Spleen (tissue), 11 donors: ENCODE measurements around the gene HMGN4. TPM values are rescaled to one million over a fixed set of nuclear protein-coding genes. Genes with fewer than 3 reads are reported as not detected.

Source experiments
- DNase-seq: peaks from one replicate; pipeline ENCODE4 v3.0.0-alpha.2; 2020
- H3K27ac ChIP-seq, 8 donors: fragments of 200-600 bp; sonication (generic) in 7 of 8; 1 replicate in 4 of 8; 2 replicates in 4 of 8; pipeline versions ENCODE4 v1.5.0 to v1.8.0; 2016 to 2021; ENCODE audit warnings: inconsistent platforms in 4 of 8, mild to moderate bottlenecking in 4 of 8, moderate library complexity in 1 of 8
- H3K27me3 ChIP-seq, 7 donors: fragments of 200-600 bp; sonication (generic) in 6 of 7; replicated peaks in 1 of 7; 1 replicate in 4 of 7; 2 replicates in 3 of 7; pipeline versions ENCODE4 v1.5.0 to v1.8.0; 2016 to 2021; ENCODE audit warnings: inconsistent platforms in 3 of 7, mild to moderate bottlenecking in 1 of 7
- H3K36me3 ChIP-seq, 6 donors: fragments of 200-600 bp; sonication (generic) in 5 of 6; 1 replicate in 4 of 6; 2 replicates in 2 of 6; pipeline versions ENCODE4 v1.5.0 to v1.8.0; 2016 to 2021; ENCODE audit warnings: inconsistent platforms in 2 of 6
- H3K4me1 ChIP-seq, 6 donors: fragments of 200-600 bp; sonication (generic) in 5 of 6; 1 replicate in 3 of 6; 2 replicates in 3 of 6; pipeline versions ENCODE4 v1.5.0 to v1.8.0; 2016 to 2021; ENCODE audit warnings: inconsistent platforms in 3 of 6
- H3K4me3 ChIP-seq, 8 donors: fragments of 200-600 bp; sonication (generic) in 7 of 8; 1 replicate in 4 of 8; 2 replicates in 4 of 8; pipeline versions ENCODE4 v1.5.0 to v1.8.0; 2016 to 2021; ENCODE audit warnings: inconsistent platforms in 4 of 8, mild to moderate bottlenecking in 4 of 8, moderate library complexity in 2 of 8
- H3K9me3 ChIP-seq, 8 donors: fragments of 200-600 bp; sonication (generic) in 7 of 8; 1 replicate in 4 of 8; 2 replicates in 4 of 8; pipeline versions ENCODE4 v1.5.0 to v1.8.0; 2016 to 2021; ENCODE audit warnings: inconsistent platforms in 4 of 8
- POLR2A ChIP-seq, 3 donors: fragments of 450-650 bp; IDR thresholded peaks; one replicate each; pipeline ENCODE4 v1.5.1; 2017; ENCODE audit warnings: antibody characterized with exemption in 3 of 3, mild to moderate bottlenecking in 1 of 3
- POLR2AphosphoS5 ChIP-seq, 3 donors: sonication (generic); formaldehyde crosslinking; IDR thresholded peaks; one replicate each; pipeline ENCODE4 v1.5.1; 2017; ENCODE audit warnings: antibody characterized with exemption in 3 of 3
- WGBS, 5 donors: extraction: QIAGEN DNeasy Blood & Tissue Kit in 3 of 5; methylation state at CpG; one replicate each; pipeline versions ENCODE4 v1.1.5 to v1.1.7; 2013 to 2018; 5-methylcytosine and 5-hydroxymethylcytosine counted together
- intact Hi-C: fragments of 100-400 bp; cut with DNase I; formaldehyde crosslinking; loops from one replicate; pipeline ENCODE4 v1.15.0; 2023; ENCODE audit warnings: low total_unique reads
- polyA plus RNA-seq, 3 donors: library from polyadenylated mRNA; stranded (reverse); fragments of 200-250 nt; gene quantifications; one replicate each; pipeline ENCODE4 v1.2.1, GENCODE V29; 2013
- total RNA-seq, 7 donors: library from RNA; depleted of rRNA in 3 of 7; stranded (reverse); fragments of >200 nt in 3 of 7; fragmentation: NEBNext Ultra II Directional in 4 of 7; extraction: Animal tissue kit (Norgen Biotek cat#: 25700) in 4 of 7; gene quantifications; one replicate each; pipeline versions ENCODE4 v1.1.0 to v1.2.1, GENCODE V29; 2016 to 2021
- TF ChIP-seq, protein P1 (sequence below), 11 experiments: fragments of 200-600 bp in 7 of 11; fragments of 450-650 bp in 4 of 11; sonication (generic) in 4 of 11; IDR thresholded peaks in 8 of 11; conservative IDR thresholded peaks in 3 of 11; 1 replicate in 7 of 11; 2 replicates in 4 of 11; pipeline versions ENCODE4 v1.4.0 to v1.8.0; 2016 to 2021; ENCODE audit warnings: antibody characterized with exemption in 11 of 11, inconsistent platforms in 4 of 11, mild to moderate bottlenecking in 1 of 11
- donor health status: healthy with polysubstance abuse.
- donor health status: DM: no; HTN: no; CAD: no; lungs with moderate emphysema.
- donor health status: DM: no; HTN: no; CAD: no.
- donor health status: Bipolar disorder and iron deficiency.
- donor health status: healthy.
- donor health status: DM: no; HTN: no; CAD: no.
- donor health status: DM: yes; HTN: yes; CAD: no.

The HMGN4 gene
- total and polyA plus RNA-seq, 10 donors: 33.3 to 68.4 (median 52.9) TPM

DNA sequence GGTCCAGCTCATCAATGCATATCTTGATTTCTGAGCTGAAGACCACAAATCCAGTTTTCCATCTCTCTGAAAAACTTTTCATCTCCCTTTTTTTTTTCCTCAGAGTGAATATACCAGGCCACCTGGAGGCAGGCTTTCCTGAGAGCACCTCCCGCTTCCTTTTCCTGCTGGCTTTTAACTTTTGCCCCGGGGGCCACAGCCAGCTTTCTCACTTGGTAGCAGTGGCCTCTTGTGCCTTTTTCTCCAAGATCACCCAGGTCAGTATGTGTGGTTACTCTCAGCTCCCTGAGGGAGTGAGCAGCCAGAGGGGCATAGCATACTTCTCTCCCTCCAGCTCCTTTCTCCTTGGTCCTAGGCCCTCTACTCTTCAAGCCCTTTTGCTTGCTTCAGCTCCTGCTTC lies 38.1 kb upstream of the HMGN4 start, which contains the start of gene BTN1A1:
BTN1A1 (plus strand) TSS at position 202 of the 400 bp plus-strand sequence. CDS start 984 bp downstream, outside the sequence.
- Histone ChIP-seq H3K4me3 (peak within 1 kb of the TSS in 1 of 8 donors; percentile 65), H3K27ac (no peak within 1 kb of the TSS), H3K27me3 (peaks cover 0 to 35% (median 11%) of the 10 kb centered on the region in 7 donors), H3K4me1 (peaks cover 8 to 19% (median 12%) of the 10 kb centered on the region in 6 donors), H3K9me3 (no peaks in the 10 kb centered on the region), H3K36me3 (no peaks in the 10 kb centered on the region)
- WGBS, 5 donors: 45 to 58% (median 49%) methylated on average over 2 of the region's 2 CpGs
- TF ChIP-seq, protein P1, sequence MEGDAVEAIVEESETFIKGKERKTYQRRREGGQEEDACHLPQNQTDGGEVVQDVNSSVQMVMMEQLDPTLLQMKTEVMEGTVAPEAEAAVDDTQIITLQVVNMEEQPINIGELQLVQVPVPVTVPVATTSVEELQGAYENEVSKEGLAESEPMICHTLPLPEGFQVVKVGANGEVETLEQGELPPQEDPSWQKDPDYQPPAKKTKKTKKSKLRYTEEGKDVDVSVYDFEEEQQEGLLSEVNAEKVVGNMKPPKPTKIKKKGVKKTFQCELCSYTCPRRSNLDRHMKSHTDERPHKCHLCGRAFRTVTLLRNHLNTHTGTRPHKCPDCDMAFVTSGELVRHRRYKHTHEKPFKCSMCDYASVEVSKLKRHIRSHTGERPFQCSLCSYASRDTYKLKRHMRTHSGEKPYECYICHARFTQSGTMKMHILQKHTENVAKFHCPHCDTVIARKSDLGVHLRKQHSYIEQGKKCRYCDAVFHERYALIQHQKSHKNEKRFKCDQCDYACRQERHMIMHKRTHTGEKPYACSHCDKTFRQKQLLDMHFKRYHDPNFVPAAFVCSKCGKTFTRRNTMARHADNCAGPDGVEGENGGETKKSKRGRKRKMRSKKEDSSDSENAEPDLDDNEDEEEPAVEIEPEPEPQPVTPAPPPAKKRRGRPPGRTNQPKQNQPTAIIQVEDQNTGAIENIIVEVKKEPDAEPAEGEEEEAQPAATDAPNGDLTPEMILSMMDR (IDR thresholded peaks at IDR 0.05 in 8 of 11, conservative IDR thresholded peaks at IDR 0.05 in 3 of 11): no peak
- no peak for TF ChIP-seq POLR2A (IDR thresholded peaks at IDR 0.05)
- TF ChIP-seq POLR2AphosphoS5 (IDR thresholded peaks at IDR 0.05): no peak
- intact Hi-C loops: no loop called here
- no peak for DNase-seq

DNA sequence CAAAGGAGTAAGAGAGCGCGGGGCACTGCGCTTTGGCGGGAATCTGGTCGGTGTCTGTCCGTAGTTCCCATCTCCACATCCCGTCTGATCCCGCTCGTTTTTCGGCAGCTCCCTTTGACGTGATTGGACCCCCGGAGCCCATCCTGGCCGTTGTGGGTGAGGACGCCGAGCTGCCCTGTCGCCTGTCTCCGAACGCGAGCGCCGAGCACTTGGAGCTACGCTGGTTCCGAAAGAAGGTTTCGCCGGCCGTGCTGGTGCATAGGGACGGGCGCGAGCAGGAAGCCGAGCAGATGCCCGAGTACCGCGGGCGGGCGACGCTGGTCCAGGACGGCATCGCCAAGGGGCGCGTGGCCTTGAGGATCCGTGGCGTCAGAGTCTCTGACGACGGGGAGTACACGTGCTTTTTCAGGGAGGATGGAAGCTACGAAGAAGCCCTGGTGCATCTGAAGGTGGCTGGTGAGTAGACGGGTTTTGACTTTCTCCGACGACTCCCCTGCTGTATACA lies 36.6 kb upstream of the HMGN4 start:
- DNase-seq: peak; percentile 86
- H3K4me3 ChIP-seq: peak overlapping the region; percentile 15 to 65 (median 30)

DNA sequence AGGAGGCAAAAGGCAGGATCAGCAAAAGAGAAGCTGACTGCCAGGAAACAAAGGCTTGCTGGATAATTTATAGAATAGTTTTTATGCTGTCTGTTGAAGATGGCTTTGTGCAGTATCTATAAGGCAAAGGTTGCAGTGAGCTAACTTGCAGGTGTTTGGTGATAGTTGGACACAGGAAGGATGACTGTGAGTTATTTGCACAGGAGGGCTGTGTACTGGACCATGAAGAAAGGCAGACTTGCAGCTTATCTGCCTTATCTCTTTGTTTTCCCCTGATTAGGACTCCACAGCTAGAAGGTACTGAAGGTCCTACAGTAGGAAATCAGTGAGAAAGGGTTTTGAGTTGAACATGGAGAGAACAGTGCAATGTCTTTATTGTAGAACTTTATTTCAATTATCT lies 36.0 kb upstream of the HMGN4 start:
- DNase-seq: no peak
- H3K4me1 ChIP-seq: peaks cover 8 to 19% (median 12%) of the 10 kb centered on the region in 6 donors
- intact Hi-C loops: no loop called here
- H3K27me3 ChIP-seq: peaks cover 0 to 35% (median 11%) of the 10 kb centered on the region in 7 donors
- TF ChIP-seq, protein P1 (IDR thresholded peaks at IDR 0.05 in 8 of 11, conservative IDR thresholded peaks at IDR 0.05 in 3 of 11): no peak
- TF ChIP-seq POLR2AphosphoS5 (IDR thresholded peaks at IDR 0.05) (no peak), POLR2A (IDR thresholded peaks at IDR 0.05) (no peak)
- no peaks in the 10 kb centered on the region for H3K9me3 ChIP-seq
- H3K36me3 ChIP-seq: no peaks in the 10 kb centered on the region
- peak overlapping the region in 6 of 8 donors; percentile 26 to 65 (median 35) for H3K4me3 ChIP-seq
- no peak overlapping the region for H3K27ac ChIP-seq

More for the DNA sequence above, 36.6 kb upstream of the HMGN4 start:
- TF ChIP-seq POLR2AphosphoS5 (IDR thresholded peaks at IDR 0.05): peak; percentile 28 to 73 (median 60)
- TF ChIP-seq, protein P1 (IDR thresholded peaks at IDR 0.05 in 8 of 11, conservative IDR thresholded peaks at IDR 0.05 in 3 of 11): no peak
- WGBS, 5 donors: 9 to 15% (median 9%) methylated on average over 32 to 49 of the region's 49 CpGs
- Histone ChIP-seq H3K27me3 (peaks cover 0 to 35% (median 11%) of the 10 kb centered on the region in 7 donors), H3K9me3 (no peaks in the 10 kb centered on the region), H3K36me3 (no peaks in the 10 kb centered on the region), H3K4me1 (peaks cover 8 to 19% (median 12%) of the 10 kb centered on the region in 6 donors), H3K27ac (no peak overlapping the region)
- intact Hi-C loops: no loop called here

DNA sequence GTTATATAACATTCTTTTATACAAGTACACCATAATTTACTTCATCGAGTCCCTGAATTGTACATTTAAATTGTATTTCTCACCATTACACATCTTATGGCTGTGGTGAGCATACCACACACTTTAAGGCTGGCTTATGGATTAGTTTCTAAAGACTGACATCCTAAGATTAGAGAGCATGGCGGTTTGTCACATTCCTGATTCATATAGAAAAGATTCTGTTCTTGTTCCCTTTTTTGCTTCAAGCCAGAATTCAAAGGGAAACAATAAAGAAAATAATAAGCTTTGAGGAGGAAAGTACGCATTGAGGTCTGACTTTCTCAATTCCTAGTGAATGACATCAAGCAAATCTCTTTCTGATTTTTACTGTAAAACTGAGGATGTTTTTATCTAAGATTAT lies 35.5 kb upstream of the HMGN4 start:
- Histone ChIP-seq H3K36me3 (no peaks in the 10 kb centered on the region), H3K4me3 (no peak overlapping the region), H3K9me3 (no peaks in the 10 kb centered on the region), H3K27me3 (peaks cover 0 to 35% (median 11%) of the 10 kb centered on the region in 7 donors), H3K27ac (no peak overlapping the region), H3K4me1 (peaks cover 8 to 19% (median 12%) of the 10 kb centered on the region in 6 donors)
- WGBS, 5 donors: 78 to 84% (median 81%) methylated on average over 3 of the region's 3 CpGs
- DNase-seq: no peak
- TF ChIP-seq, protein P1 (IDR thresholded peaks at IDR 0.05 in 8 of 11, conservative IDR thresholded peaks at IDR 0.05 in 3 of 11): no peak
- TF ChIP-seq POLR2A (IDR thresholded peaks at IDR 0.05) (no peak), POLR2AphosphoS5 (IDR thresholded peaks at IDR 0.05) (no peak)
- intact Hi-C loops: no loop called here
